Measurements from ENCODE around the gene ZNF664.

DNA sequence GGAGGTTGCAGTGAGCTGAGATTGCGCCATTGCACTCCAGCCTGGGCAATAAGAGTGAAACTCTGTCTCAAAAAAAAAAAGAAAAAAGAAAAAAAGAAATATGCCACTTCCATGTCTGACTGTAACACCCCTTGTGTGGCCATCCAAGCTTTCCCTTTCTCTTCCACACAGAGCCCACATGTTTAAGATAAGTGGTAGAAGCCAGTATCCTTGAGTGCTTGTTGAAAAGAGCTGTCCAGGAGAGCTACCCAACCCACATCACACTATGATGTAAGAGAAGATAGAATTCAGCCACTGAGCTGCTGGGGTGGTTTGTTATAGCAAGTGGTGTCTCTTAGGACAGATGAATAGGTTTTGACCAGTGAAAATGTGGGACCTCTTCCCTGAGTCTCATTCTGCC is 82.1 kb downstream of the ZNF664 start:
- no peak for TF ChIP-seq POLR2A (IDR thresholded peaks at IDR 0.05)
- no peak for TF ChIP-seq CTCF (IDR thresholded peaks at IDR 0.05)
